Hepatocyte (in vitro differentiated cells): Measurements from ENCODE around the gene TSFM. TPM values are rescaled to one million over a fixed set of nuclear protein-coding genes. Genes with fewer than 3 reads are reported as not detected.

Source experiments
- DNase-seq: peaks from one replicate; pipeline ENCODE4 v3.0.0-alpha.2; 2016; ENCODE audit warnings: low spot score
- H2AFZ ChIP-seq: fragments of 200-600 bp; sonication (generic); 2 replicates; pipeline ENCODE4 v1.6.0; 2016; ENCODE audit warnings: antibody characterized with exemption, mild to moderate bottlenecking
- H3K27ac ChIP-seq: fragments of 200-600 bp; sonication (generic); 2 replicates; pipeline ENCODE4 v1.5.1; 2016; ENCODE audit warnings: mild to moderate bottlenecking
- H3K27me3 ChIP-seq: fragments of 200-600 bp; sonication (generic); 2 replicates; pipeline ENCODE4 v1.6.1; 2016
- H3K36me3 ChIP-seq: fragments of 200-600 bp; sonication (generic); replicated peaks from 2 replicates; pipeline ENCODE4 v1.5.1; 2016; ENCODE audit warnings: low read depth; ENCODE audit not compliant: insufficient read depth
- H3K4me1 ChIP-seq: fragments of 200-600 bp; sonication (generic); 2 replicates; pipeline ENCODE4 v1.5.1; 2016; ENCODE audit warnings: mild to moderate bottlenecking, moderate library complexity; ENCODE audit not compliant: insufficient read depth
- H3K4me2 ChIP-seq: fragments of 200-600 bp; sonication (generic); 2 replicates; pipeline ENCODE4 v1.6.0; 2016
- H3K4me3 ChIP-seq: fragments of 200-600 bp; sonication (generic); 2 replicates; pipeline ENCODE4 v1.5.1; 2016; ENCODE audit warnings: mild to moderate bottlenecking
- H3K79me2 ChIP-seq: fragments of 200-600 bp; sonication (generic); 2 replicates; pipeline ENCODE4 v1.6.0; 2017; ENCODE audit warnings: mild to moderate bottlenecking
- H3K9me2 ChIP-seq: fragments of 200-600 bp; sonication (generic); replicated peaks from 2 replicates; pipeline ENCODE4 v1.6.0; 2017; ENCODE audit warnings: mild to moderate bottlenecking; ENCODE audit not compliant: insufficient read depth
- H3K9me3 ChIP-seq: fragments of 200-600 bp; sonication (generic); 2 replicates; pipeline ENCODE4 v1.5.1; 2016; ENCODE audit warnings: low read depth, mild to moderate bottlenecking
- H4K20me1 ChIP-seq: fragments of 200-600 bp; sonication (generic); 2 replicates; pipeline ENCODE4 v1.6.0; 2016; ENCODE audit warnings: mild to moderate bottlenecking; ENCODE audit not compliant: insufficient read depth, poor library complexity, severe bottlenecking
- EZH2 ChIP-seq: fragments of 200-600 bp; sonication (generic); IDR thresholded peaks from 2 replicates; pipeline ENCODE4 v1.6.1; 2016; ENCODE audit warnings: antibody characterized with exemption, mild to moderate bottlenecking, borderline replicate concordance
- EZH2phosphoT487 ChIP-seq: fragments of 200-600 bp; sonication (generic); IDR thresholded peaks from one replicate; pipeline ENCODE4 v1.6.1; 2018; ENCODE audit warnings: antibody characterized with exemption, mild to moderate bottlenecking, low read depth, moderate library complexity; ENCODE audit not compliant: unreplicated experiment, severe bottlenecking
- WGBS: methylation state at CpG from one replicate; pipeline ENCODE4 v1.1.6; 2016; ENCODE audit warnings: low lambda C conversion rate; ENCODE audit errors: missing lambda C conversion rate; 5-methylcytosine and 5-hydroxymethylcytosine counted together
- polyA plus RNA-seq: library from polyadenylated mRNA; unstranded; fragments of >200 nt; fragmentation: Nextera tagmentation; extraction: Ambion mirVana; gene quantifications from 2 replicates; pipeline ENCODE4 v1.2.1, GENCODE V29; 2016
- total RNA-seq: library from RNA; depleted of rRNA; stranded (reverse); fragments of >200 nt; gene quantifications from 2 replicates; pipeline ENCODE4 v1.2.3, GENCODE V29; 2014
- TF ChIP-seq, protein P1 (sequence below): fragments of 200-600 bp; sonication (generic); IDR thresholded peaks from 2 replicates; pipeline ENCODE4 v1.5.1; 2016; ENCODE audit warnings: antibody characterized with exemption, mild to moderate bottlenecking; ENCODE audit not compliant: poor library complexity

TSFM gene
- total and polyA plus RNA-seq, 2 experiments from 2014 or later, result 15.7 to 38.9 TPM

DNA sequence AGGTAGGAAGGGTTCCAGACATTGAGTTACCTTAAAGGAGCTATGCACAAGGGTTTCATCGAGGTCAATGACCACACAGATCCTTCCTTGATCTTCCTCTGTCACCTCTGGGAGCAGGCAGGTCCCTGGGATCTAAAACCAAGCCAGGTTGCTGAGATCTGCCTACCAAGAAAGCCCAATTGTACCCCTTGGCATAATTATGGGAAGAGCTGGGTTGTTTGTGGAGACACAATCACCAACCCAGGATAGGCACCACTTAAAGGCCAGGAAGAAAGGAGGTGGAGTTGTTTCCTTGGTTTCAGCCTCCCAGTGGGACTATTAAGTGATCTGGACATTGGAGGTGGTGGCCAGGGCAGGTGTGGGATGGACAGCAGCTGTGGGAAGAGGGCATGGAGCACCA lies 44.4 kb downstream of the TSFM start:
- no peak for TF ChIP-seq EZH2
- TF ChIP-seq EZH2phosphoT487, result no peak
- TF ChIP-seq, protein P1, sequence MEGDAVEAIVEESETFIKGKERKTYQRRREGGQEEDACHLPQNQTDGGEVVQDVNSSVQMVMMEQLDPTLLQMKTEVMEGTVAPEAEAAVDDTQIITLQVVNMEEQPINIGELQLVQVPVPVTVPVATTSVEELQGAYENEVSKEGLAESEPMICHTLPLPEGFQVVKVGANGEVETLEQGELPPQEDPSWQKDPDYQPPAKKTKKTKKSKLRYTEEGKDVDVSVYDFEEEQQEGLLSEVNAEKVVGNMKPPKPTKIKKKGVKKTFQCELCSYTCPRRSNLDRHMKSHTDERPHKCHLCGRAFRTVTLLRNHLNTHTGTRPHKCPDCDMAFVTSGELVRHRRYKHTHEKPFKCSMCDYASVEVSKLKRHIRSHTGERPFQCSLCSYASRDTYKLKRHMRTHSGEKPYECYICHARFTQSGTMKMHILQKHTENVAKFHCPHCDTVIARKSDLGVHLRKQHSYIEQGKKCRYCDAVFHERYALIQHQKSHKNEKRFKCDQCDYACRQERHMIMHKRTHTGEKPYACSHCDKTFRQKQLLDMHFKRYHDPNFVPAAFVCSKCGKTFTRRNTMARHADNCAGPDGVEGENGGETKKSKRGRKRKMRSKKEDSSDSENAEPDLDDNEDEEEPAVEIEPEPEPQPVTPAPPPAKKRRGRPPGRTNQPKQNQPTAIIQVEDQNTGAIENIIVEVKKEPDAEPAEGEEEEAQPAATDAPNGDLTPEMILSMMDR, result no peak
- H3K9me3 ChIP-seq, result no peaks in the 10 kb centered on the region
- DNase-seq, result no peak
- 96% methylated on average over 1 of the region's 1 CpG for WGBS
- H3K79me2 ChIP-seq, result peaks cover 75% of the 10 kb centered on the region
- no peaks in the 10 kb centered on the region for H3K9me2 ChIP-seq
- H3K27ac ChIP-seq, result no peak overlapping the region
- no peak overlapping the region for H3K4me2 ChIP-seq
- H4K20me1 ChIP-seq, result peaks cover 95% of the 10 kb centered on the region
- no peak overlapping the region for H2AFZ ChIP-seq
- peaks cover 5% of the 10 kb centered on the region for H3K36me3 ChIP-seq
- H3K27me3 ChIP-seq, result no peaks in the 10 kb centered on the region
- H3K4me3 ChIP-seq, result no peak overlapping the region
- H3K4me1 ChIP-seq, result peaks cover 6% of the 10 kb centered on the region

DNA sequence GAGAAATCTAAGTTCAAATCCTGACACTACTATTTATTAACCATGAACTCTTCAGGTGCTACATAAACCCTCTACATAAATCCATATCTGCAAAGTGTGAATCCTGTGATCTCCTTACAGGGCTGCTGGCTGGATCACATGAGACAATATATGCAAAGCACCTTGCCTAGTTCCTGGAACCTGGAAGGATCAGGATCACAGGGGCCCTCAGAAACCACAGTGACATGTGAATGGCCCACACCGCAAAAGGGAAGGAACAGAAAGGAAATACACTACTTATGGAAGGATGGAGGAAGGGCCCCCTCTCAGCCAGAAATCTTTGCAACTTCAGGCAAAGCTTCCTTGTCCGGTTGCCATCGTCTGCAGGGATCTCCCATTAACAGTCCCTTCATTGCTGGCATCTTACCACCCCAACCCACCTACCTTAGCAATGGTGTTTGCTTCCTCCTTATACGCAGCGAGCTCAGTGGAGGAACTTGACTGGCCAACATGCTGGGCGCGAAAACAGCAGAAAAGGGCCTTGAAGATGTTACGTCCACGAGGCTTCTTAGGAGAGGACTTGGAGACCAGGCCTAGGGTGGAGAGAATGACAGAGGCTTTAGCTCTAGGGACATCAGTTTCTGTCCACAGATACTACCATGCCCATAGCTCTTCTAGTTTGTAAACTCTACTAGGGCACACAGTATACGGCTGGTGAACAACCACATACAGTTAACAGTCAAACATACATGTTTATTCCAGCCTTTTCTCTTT lies 46.6 kb downstream of the TSFM start:
- Histone ChIP-seq H3K36me3 (peaks cover 5% of the 10 kb centered on the region), H2AFZ (no peak overlapping the region), H3K9me3 (no peaks in the 10 kb centered on the region), H3K4me3 (no peak overlapping the region), H3K4me2 (peak overlapping the region; percentile 36), H3K27me3 (no peaks in the 10 kb centered on the region), H3K79me2 (peaks cover 97% of the 10 kb centered on the region), H3K27ac (no peak overlapping the region), H3K9me2 (no peaks in the 10 kb centered on the region), H3K4me1 (peaks cover 28% of the 10 kb centered on the region), H4K20me1 (peaks cover 97% of the 10 kb centered on the region)
- TF ChIP-seq, protein P1, result no peak
- TF ChIP-seq EZH2 (no peak), EZH2phosphoT487 (no peak)
- 91% methylated on average over 10 of the region's 10 CpGs for WGBS
- DNase-seq, result no peak

DNA sequence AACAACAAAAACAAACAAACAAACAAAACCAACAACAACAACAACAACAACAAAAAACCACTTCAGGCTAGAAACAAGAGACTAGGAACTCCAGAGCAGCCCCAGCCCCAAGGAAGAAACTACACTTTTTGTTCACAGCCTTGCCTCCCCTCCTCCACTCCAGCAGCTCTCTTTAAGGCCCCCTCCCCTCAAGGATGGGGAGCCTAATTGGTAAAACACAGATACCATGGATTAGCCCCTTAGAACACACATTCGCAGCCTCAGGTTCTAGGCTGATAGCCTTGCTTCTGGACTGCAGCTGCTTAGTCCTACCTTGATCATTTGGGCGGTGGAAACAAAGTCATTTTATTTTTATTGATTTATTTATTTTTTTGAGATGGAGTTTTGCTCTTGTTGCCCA lies 47.8 kb downstream of the TSFM start:
- no peak overlapping the region for H3K4me2 ChIP-seq
- H4K20me1 ChIP-seq, result peaks cover 97% of the 10 kb centered on the region
- no peak overlapping the region for H3K4me3 ChIP-seq
- H3K79me2 ChIP-seq, result peaks cover 99% of the 10 kb centered on the region
- H3K27me3 ChIP-seq, result no peaks in the 10 kb centered on the region
- peaks cover 5% of the 10 kb centered on the region for H3K36me3 ChIP-seq
- H3K9me2 ChIP-seq, result no peaks in the 10 kb centered on the region
- H3K9me3 ChIP-seq, result no peaks in the 10 kb centered on the region
- 89% methylated on average over 2 of the region's 2 CpGs for WGBS
- peaks cover 37% of the 10 kb centered on the region for H3K4me1 ChIP-seq
- H3K27ac ChIP-seq, result no peak overlapping the region
- H2AFZ ChIP-seq, result no peak overlapping the region
- TF ChIP-seq EZH2phosphoT487 (no peak), EZH2 (no peak)
- TF ChIP-seq, protein P1, result no peak
- no peak for DNase-seq
